ENCODE results near the gene CXCL11. TPM values are rescaled to one million over a fixed set of nuclear protein-coding genes. Genes with fewer than 3 reads are reported as not detected.
"Not testable (repeated sequence)": the region's sequence is repeated elsewhere in the genome, so short reads cannot be mapped to it uniquely, and the experiment has no call there.

The CXCL11 gene
- total RNA-seq, 1 donor from 2014 or later = not detected

- no peaks in the 10 kb centered on the region for H3K4me1 Mint-ChIP-seq
- H3K9me3 Mint-ChIP-seq = no peaks in the 10 kb centered on the region
- DNase-seq (ENCODE audit: low spot score in 2 of 2, unreplicated experiment in 2 of 2) = no peak
- no peak for TF ChIP-seq CTCF (IDR thresholded peaks at IDR 0.05; ENCODE audit: unreplicated experiment)
- no peaks in the 10 kb centered on the region for H3K36me3 Mint-ChIP-seq
- H3K4me3 Mint-ChIP-seq = no peak overlapping the region
- peaks cover 40% of the 10 kb centered on the region for H3K27me3 Mint-ChIP-seq (ENCODE audit: low read depth)
- H3K27ac Mint-ChIP-seq = no peak overlapping the region
Observed at GRCh38 chr4:76003620-76004019, 32.2 kb downstream of the CXCL11 start.

DNA sequence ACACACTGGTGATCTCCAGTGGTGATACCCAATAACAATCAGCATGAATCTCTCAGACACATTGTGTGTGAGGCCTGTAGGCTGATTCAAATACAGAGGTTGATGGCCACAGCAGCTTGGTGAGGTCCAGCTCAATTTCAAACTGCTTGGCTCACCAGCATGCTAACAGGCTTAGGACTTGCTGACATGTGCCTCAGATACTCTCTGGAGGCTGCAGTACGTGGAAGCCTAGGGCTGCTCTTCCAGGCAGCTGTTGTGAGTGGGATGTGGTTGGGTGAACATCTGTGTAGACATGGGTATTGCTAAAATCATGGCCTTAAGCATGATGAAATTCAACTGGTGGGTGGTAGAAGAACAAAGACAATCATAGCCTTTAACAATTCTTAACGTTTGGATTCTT, 32.8 kb downstream of the CXCL11 start:
- Mint-ChIP-seq H3K27ac (no peak overlapping the region), H3K9me3 (no peaks in the 10 kb centered on the region), H3K36me3 (no peaks in the 10 kb centered on the region), H3K27me3 (ENCODE audit: low read depth) (peaks cover 35% of the 10 kb centered on the region), H3K4me3 (no peak overlapping the region), H3K4me1 (no peaks in the 10 kb centered on the region)
- DNase-seq (ENCODE audit: low spot score in 2 of 2, unreplicated experiment in 2 of 2) = no peak
- TF ChIP-seq CTCF (IDR thresholded peaks at IDR 0.05; ENCODE audit: unreplicated experiment) = no peak

DNA sequence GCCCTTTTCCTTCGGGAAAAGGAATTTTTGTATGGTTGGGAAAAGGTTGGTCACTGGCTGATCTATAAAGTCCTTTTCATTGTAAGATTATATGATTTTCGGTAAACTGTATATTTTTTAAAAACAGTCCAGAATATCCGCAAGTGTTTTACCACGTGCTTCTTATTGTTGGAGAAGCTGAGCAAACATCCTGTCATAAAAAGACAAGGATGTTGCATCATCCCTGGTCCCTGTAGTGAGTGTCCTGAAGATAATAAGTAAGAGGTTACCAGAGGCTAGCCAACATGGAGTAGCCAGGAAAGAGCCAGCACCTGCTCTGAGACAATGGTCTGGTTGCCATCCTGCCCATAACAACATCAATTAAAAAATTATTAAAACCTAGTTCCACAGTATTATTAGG, 33.7 kb downstream of the CXCL11 start:
- no peak overlapping the region for H3K4me3 Mint-ChIP-seq
- H3K4me1 Mint-ChIP-seq = no peaks in the 10 kb centered on the region
- no peaks in the 10 kb centered on the region for H3K36me3 Mint-ChIP-seq
- no peak for DNase-seq (ENCODE audit: low spot score in 2 of 2, unreplicated experiment in 2 of 2)
- H3K9me3 Mint-ChIP-seq = no peaks in the 10 kb centered on the region
- no peak for TF ChIP-seq CTCF (IDR thresholded peaks at IDR 0.05; ENCODE audit: unreplicated experiment)
- H3K27me3 Mint-ChIP-seq (ENCODE audit: low read depth) = peaks cover 32% of the 10 kb centered on the region
- H3K27ac Mint-ChIP-seq = no peak overlapping the region

GRCh38 chr4:76001700-76002099, 34.2 kb downstream of the CXCL11 start:
- H3K4me3 Mint-ChIP-seq = no peak overlapping the region
- no peak for TF ChIP-seq CTCF (IDR thresholded peaks at IDR 0.05; ENCODE audit: unreplicated experiment)
- H3K36me3 Mint-ChIP-seq = no peaks in the 10 kb centered on the region
- peaks cover 27% of the 10 kb centered on the region for H3K27me3 Mint-ChIP-seq (ENCODE audit: low read depth)
- H3K9me3 Mint-ChIP-seq = no peaks in the 10 kb centered on the region
- H3K27ac Mint-ChIP-seq = no peak overlapping the region
- no peak for DNase-seq (ENCODE audit: low spot score in 2 of 2, unreplicated experiment in 2 of 2)
- H3K4me1 Mint-ChIP-seq = no peaks in the 10 kb centered on the region

- Mint-ChIP-seq H3K27me3 (ENCODE audit: low read depth) (peaks cover 21% of the 10 kb centered on the region), H3K4me3 (no peak overlapping the region), H3K9me3 (no peaks in the 10 kb centered on the region), H3K36me3 (no peaks in the 10 kb centered on the region), H3K27ac (no peak overlapping the region), H3K4me1 (no peaks in the 10 kb centered on the region)
- no peak for DNase-seq (ENCODE audit: low spot score in 2 of 2, unreplicated experiment in 2 of 2)
- TF ChIP-seq CTCF (IDR thresholded peaks at IDR 0.05; ENCODE audit: unreplicated experiment) = no peak
Observed at GRCh38 chr4:76000279-76000678, 35.6 kb downstream of the CXCL11 start.

GRCh38 chr4:75998525-75999147, 37.2 kb downstream of the CXCL11 start:
- not testable (repeated sequence) for H3K4me1 Mint-ChIP-seq; H3K9me3 Mint-ChIP-seq; H3K36me3 Mint-ChIP-seq; H3K4me3 Mint-ChIP-seq; H3K27ac Mint-ChIP-seq; DNase-seq (ENCODE audit: low spot score in 2 of 2, unreplicated experiment in 2 of 2)
- H3K27me3 Mint-ChIP-seq (ENCODE audit: low read depth) = peaks cover 23% of the 10 kb centered on the region
